ENCODE measurements around the gene DCUN1D2.

DNA sequence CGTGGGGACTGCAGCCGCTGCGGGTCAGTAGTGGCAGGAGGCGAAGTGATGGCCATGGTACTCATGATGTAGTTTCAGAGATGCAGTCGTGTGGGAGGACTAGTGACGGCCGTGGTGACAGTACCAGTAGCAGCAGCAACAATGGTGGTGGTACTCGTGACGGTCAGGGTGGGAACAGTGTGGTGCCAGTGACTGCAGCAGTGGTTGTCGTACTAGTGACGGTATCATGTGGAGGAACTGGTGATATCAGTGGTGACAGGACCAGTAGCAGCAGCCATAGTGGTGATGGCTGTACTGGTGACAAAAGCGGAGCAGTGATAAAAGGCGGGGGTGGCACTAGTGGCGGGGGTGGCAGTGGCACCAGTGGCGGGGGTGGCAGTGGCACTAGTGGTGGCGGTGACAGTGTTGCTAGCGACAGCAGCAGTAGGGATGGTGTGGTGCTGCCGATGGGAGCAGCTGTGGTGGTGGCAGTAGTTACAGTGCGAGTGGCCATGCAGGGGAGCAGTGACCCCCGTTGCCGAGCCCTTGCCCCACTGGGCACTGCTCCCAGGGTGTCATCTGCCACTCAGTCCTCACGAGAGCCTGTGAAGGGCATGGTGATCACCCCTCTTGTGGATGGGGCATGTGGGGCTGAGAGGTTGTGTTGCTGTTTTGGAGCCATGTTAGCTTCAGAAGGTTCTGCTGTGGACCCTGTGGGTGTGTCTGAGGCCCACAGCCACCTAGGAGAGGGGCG is 60.0 kb downstream of the DCUN1D2 start:
- TF ChIP-seq, protein P1, sequence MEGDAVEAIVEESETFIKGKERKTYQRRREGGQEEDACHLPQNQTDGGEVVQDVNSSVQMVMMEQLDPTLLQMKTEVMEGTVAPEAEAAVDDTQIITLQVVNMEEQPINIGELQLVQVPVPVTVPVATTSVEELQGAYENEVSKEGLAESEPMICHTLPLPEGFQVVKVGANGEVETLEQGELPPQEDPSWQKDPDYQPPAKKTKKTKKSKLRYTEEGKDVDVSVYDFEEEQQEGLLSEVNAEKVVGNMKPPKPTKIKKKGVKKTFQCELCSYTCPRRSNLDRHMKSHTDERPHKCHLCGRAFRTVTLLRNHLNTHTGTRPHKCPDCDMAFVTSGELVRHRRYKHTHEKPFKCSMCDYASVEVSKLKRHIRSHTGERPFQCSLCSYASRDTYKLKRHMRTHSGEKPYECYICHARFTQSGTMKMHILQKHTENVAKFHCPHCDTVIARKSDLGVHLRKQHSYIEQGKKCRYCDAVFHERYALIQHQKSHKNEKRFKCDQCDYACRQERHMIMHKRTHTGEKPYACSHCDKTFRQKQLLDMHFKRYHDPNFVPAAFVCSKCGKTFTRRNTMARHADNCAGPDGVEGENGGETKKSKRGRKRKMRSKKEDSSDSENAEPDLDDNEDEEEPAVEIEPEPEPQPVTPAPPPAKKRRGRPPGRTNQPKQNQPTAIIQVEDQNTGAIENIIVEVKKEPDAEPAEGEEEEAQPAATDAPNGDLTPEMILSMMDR (conservative IDR thresholded peaks at IDR 0.05), result no peak
- TF ChIP-seq ZFX (IDR thresholded peaks at IDR 0.05), result no peak
